ENCODE measurements around the gene TTC23.

DNA sequence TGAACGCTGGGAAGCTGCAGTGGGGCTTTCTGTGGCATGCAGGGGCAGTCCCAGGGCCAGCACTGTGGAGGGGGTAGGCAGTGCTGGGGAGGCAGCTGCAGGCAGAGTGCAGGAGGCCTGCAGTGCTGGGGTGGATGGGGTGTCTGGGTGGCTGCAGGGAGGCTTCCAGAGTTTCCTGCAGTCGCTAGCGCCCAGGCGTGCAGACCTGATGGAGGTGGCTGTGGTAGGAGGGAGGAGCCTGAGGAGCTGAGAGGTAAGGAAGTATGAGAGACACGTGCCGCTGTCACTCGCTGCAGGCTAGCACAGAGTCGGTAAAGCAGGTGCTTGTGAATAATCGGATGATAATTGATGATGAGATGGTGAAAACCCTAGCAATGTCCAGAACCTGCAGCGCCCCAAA, 128.2 kb downstream of the TTC23 start:
- TF ChIP-seq POLR2A (IDR thresholded peaks at IDR 0.05; ENCODE audit: low read depth, low read length): no peak
- no peak for TF ChIP-seq POLR2AphosphoS5 (IDR thresholded peaks at IDR 0.05; ENCODE audit: low read depth, low read length)

Measured in GM12892 (cell line).